SK-N-SH (cell line): ENCODE data around the gene TIMP2. TPM values are rescaled to one million over a fixed set of nuclear protein-coding genes. Genes with fewer than 3 reads are reported as not detected.

Experiments used
- CTCF ChIA-PET: fragments of 300-600, 350-600 bp; formaldehyde crosslinking; extraction: SDS; loops from one replicate; lab custom pipeline; 2021; lab: Yijun Ruan, JAX
- POLR2A ChIA-PET: fragments of 350-600 bp; sonication (Branson Sonifier 250); formaldehyde crosslinking; extraction: SDS; loops from one replicate; lab custom pipeline; 2020; ENCODE audit warnings: antibody characterized with exemption, inconsistent platforms; lab: Yijun Ruan, JAX
- DNase-seq: peaks from one replicate; pipeline ENCODE4 v3.0.0; 2012
- H2AFZ ChIP-seq: fragments of 200-600 bp; sonication (generic); 2 replicates; pipeline ENCODE4 v1.8.1; 2016; ENCODE audit warnings: antibody characterized with exemption, mild to moderate bottlenecking, low read depth
- H3F3A ChIP-seq: fragments of 200-600 bp; sonication (generic); replicated peaks from 2 replicates; pipeline ENCODE3; 2016; ENCODE audit warnings: antibody characterized with exemption, mild to moderate bottlenecking; ENCODE audit not compliant: insufficient read depth
- H3K27ac ChIP-seq, 2 experiments: fragments of 200-500 bp in 1 of 2; fragments of 200-600 bp in 1 of 2; sonication (Bioruptor generic) in 1 of 2; sonication (generic), shearing (Covaris generic) in 1 of 2; 2 replicates each; pipeline versions ENCODE4 v1.5.1 to v1.6.1; 2014 to 2016; ENCODE audit warnings: low read depth in 2 of 2, inconsistent platforms in 1 of 2, low read length in 1 of 2, mild to moderate bottlenecking in 1 of 2, mixed read lengths in 1 of 2
- H3K27me3 ChIP-seq: fragments of 200-600 bp; sonication (generic), shearing (Covaris generic); 2 replicates; pipeline ENCODE4 v1.6.1; 2016; ENCODE audit warnings: mixed run types; ENCODE audit not compliant: insufficient read depth
- H3K36me3 ChIP-seq, 2 experiments: fragments of 200-500 bp in 1 of 2; fragments of 200-600 bp in 1 of 2; sonication (Bioruptor generic) in 1 of 2; sonication (generic) in 1 of 2; replicated peaks in 1 of 2; 2 replicates each; pipeline versions ENCODE3 to v1.5.1; 2014 to 2016; ENCODE audit warnings: low read length in 1 of 2, mild to moderate bottlenecking in 1 of 2; ENCODE audit not compliant: insufficient read depth in 2 of 2, control insufficient read depth in 1 of 2
- H3K4me1 ChIP-seq, 2 experiments: fragments of 200-500 bp in 1 of 2; fragments of 200-600 bp in 1 of 2; sonication (Bioruptor generic) in 1 of 2; sonication (generic), shearing (Covaris generic) in 1 of 2; 2 replicates each; pipeline versions ENCODE4 v1.5.1 to v1.6.1; 2014 to 2016; ENCODE audit warnings: low read depth in 1 of 2, low read length in 1 of 2, mixed run types in 1 of 2; ENCODE audit not compliant: insufficient read depth in 2 of 2, control insufficient read depth in 1 of 2
- H3K4me2 ChIP-seq: fragments of 200-600 bp; sonication (generic), shearing (Covaris generic); 2 replicates; pipeline ENCODE4 v1.6.1; 2017; ENCODE audit warnings: mixed run types
- H3K4me3 ChIP-seq, 2 experiments: fragments of 200-500 bp in 1 of 2; fragments of 200-600 bp in 1 of 2; sonication (Bioruptor generic) in 1 of 2; sonication (generic), shearing (Covaris generic) in 1 of 2; 2 replicates each; pipeline versions ENCODE4 v1.5.1 to v1.8.1; 2014 to 2016; ENCODE audit warnings: low read depth in 2 of 2, inconsistent platforms in 1 of 2, low read length in 1 of 2, mild to moderate bottlenecking in 1 of 2, mixed read lengths in 1 of 2, moderate library complexity in 1 of 2
- H3K79me2 ChIP-seq: fragments of 200-600 bp; sonication (generic); 2 replicates; pipeline ENCODE4 v1.8.1; 2017; ENCODE audit warnings: mild to moderate bottlenecking; ENCODE audit not compliant: insufficient read depth
- H3K9ac ChIP-seq: fragments of 200-600 bp; sonication (generic); 2 replicates; pipeline ENCODE4 v1.6.1; 2017; ENCODE audit warnings: mixed run types
- H3K9me2 ChIP-seq: fragments of 200-600 bp; sonication (generic); 2 replicates; pipeline ENCODE4 v1.6.1; 2017; ENCODE audit warnings: mixed run types
- H3K9me3 ChIP-seq: fragments of 200-600 bp; sonication (generic); 2 replicates; pipeline ENCODE4 v1.6.1; 2017; ENCODE audit warnings: mixed run types, mild to moderate bottlenecking, moderate library complexity
- H4K20me1 ChIP-seq: fragments of 200-600 bp; sonication (generic); 2 replicates; pipeline ENCODE4 v1.6.1; 2017; ENCODE audit warnings: mild to moderate bottlenecking, mixed run types; ENCODE audit not compliant: insufficient read depth
- EP300 ChIP-seq, 2 experiments: IDR thresholded peaks; 2 replicates each; pipeline versions ENCODE4 v1.4.0 to v1.6.1; 2012; ENCODE audit warnings: borderline replicate concordance in 1 of 2, low read depth in 1 of 2, low read length in 1 of 2
- FOSL2 ChIP-seq: IDR thresholded peaks from 2 replicates; pipeline ENCODE4 v1.4.0; 2012; ENCODE audit warnings: low read depth, mild to moderate bottlenecking, moderate library complexity, borderline replicate concordance
- FOXJ3 ChIP-seq: sonication (generic); formaldehyde crosslinking; IDR thresholded peaks from 2 replicates; pipeline ENCODE4 v1.5.1; 2020; ENCODE audit warnings: mild to moderate bottlenecking, missing genetic modification reagents
- FOXM1 ChIP-seq: IDR thresholded peaks from 2 replicates; pipeline ENCODE4 v1.4.0; 2012; ENCODE audit warnings: low read depth, mild to moderate bottlenecking
- GABPA ChIP-seq: IDR thresholded peaks from 2 replicates; pipeline ENCODE4 v1.4.0; 2012; ENCODE audit warnings: low read depth, mild to moderate bottlenecking
- GATA2 ChIP-seq: sonication (generic); formaldehyde crosslinking; IDR thresholded peaks from 2 replicates; pipeline ENCODE4 v1.5.0; 2020; ENCODE audit warnings: mild to moderate bottlenecking, missing genetic modification reagents
- IRF3 ChIP-seq: fragments of 150-350 bp; IDR thresholded peaks from 2 replicates; pipeline ENCODE4 v1.6.1; 2016; ENCODE audit warnings: mild to moderate bottlenecking, low read depth, low read length
- JUND ChIP-seq: IDR thresholded peaks from 2 replicates; pipeline ENCODE4 v1.4.0; 2012
- MEF2A ChIP-seq: IDR thresholded peaks from 2 replicates; pipeline ENCODE4 v1.4.0; 2012; ENCODE audit warnings: low read depth, borderline replicate concordance
- NFIC ChIP-seq: IDR thresholded peaks from 2 replicates; pipeline ENCODE4 v1.4.0; 2012; ENCODE audit warnings: borderline replicate concordance
- POLR2AphosphoS5 ChIP-seq: IDR thresholded peaks from 2 replicates; pipeline ENCODE4 v1.6.1; 2012; ENCODE audit warnings: low read depth, low read length
- RAD21 ChIP-seq: IDR thresholded peaks from 2 replicates; pipeline ENCODE4 v1.6.1; 2012; ENCODE audit warnings: mild to moderate bottlenecking, low read length
- RCOR1 ChIP-seq: fragments of 150-350 bp; IDR thresholded peaks from 2 replicates; pipeline ENCODE4 v1.6.1; 2017; ENCODE audit warnings: antibody characterized with exemption, low read length
- RXRA ChIP-seq: IDR thresholded peaks from 2 replicates; pipeline ENCODE4 v1.4.0; 2012; ENCODE audit warnings: low read depth, mild to moderate bottlenecking, borderline replicate concordance
- SMC3 ChIP-seq: IDR thresholded peaks from 2 replicates; pipeline ENCODE4 v1.6.1; 2012; ENCODE audit warnings: low read depth, low read length, improper control_type of control experiment
- TCF12 ChIP-seq: IDR thresholded peaks from 2 replicates; pipeline ENCODE4 v1.4.0; 2012
- TEAD4 ChIP-seq: IDR thresholded peaks from 2 replicates; pipeline ENCODE4 v1.4.0; 2012; ENCODE audit warnings: mild to moderate bottlenecking, borderline replicate concordance; ENCODE audit not compliant: insufficient read depth
- YY1 ChIP-seq: IDR thresholded peaks from 2 replicates; pipeline ENCODE4 v1.4.0; 2012; ENCODE audit warnings: low read depth, mild to moderate bottlenecking
- WGBS: methylation state at CpG from one replicate; pipeline ENCODE4 v1.1.6; 2017; ENCODE audit warnings: low lambda C conversion rate; 5-methylcytosine and 5-hydroxymethylcytosine counted together
- polyA plus RNA-seq, 3 experiments: library from polyadenylated mRNA; depleted of rRNA; stranded (reverse); fragments of >200 nt; gene quantifications; 2 replicates each; pipeline ENCODE4 v1.2.3, GENCODE V29; 2012
- TF ChIP-seq, protein P1 (sequence below): IDR thresholded peaks from 2 replicates; pipeline ENCODE4 v1.4.0; 2012; ENCODE audit warnings: low read depth, borderline replicate concordance
- TF ChIP-seq, protein P2 (sequence below): fragments of 150-350 bp; IDR thresholded peaks from 2 replicates; pipeline ENCODE4 v1.6.1; 2017; ENCODE audit warnings: antibody characterized with exemption, low read length, low read depth, borderline replicate concordance

TIMP2 gene
- polyA plus RNA-seq, 1 of the 3 experiments (the other 2 are of a cell fraction), result 441 TPM

GRCh38 chr17:78905116-78905515 is 20.1 kb downstream of the TIMP2 start:
- CTCF ChIA-PET, result interaction anchor here (0.6 to 1.8 kb wide), 4 partner anchors 10 to 141 kb away, joined by 3 to 6 read pairs (median 4); no protein-coding TSS in a partner anchor
- H3K79me2 ChIP-seq, result peaks cover 100% of the 10 kb centered on the region
- peaks cover 0 to 19% of the 10 kb centered on the region in 2 experiments; a peak in 1 of 4 replicates for H3K4me1 ChIP-seq
- no peak overlapping the region for H3K4me3 ChIP-seq
- POLR2A ChIA-PET, result no interaction called here
- H3K4me2 ChIP-seq, result no peak overlapping the region
- peaks cover 14 to 25% of the 10 kb centered on the region in 2 experiments for H3K36me3 ChIP-seq
- H3K27me3 ChIP-seq, result no peaks in the 10 kb centered on the region
- peaks cover 100% of the 10 kb centered on the region for H4K20me1 ChIP-seq
- H3F3A ChIP-seq, result peaks cover 9% of the 10 kb centered on the region
- H2AFZ ChIP-seq, result no peak overlapping the region
- H3K9ac ChIP-seq, result no peak overlapping the region
- H3K9me3 ChIP-seq, result no peaks in the 10 kb centered on the region
- no peak overlapping the region; a peak in 1 of 4 replicates for H3K27ac ChIP-seq
- no peak for DNase-seq
- TF ChIP-seq GABPA (no peak), SMC3 (no peak), FOXJ3 (CRISPR knock-in tag) (no peak), RCOR1 (no peak), JUND (no peak), YY1 (no peak), RAD21 (no peak), IRF3 (no peak), TEAD4 (no peak), FOSL2 (no peak), POLR2AphosphoS5 (no peak), TCF12 (no peak), NFIC (no peak), RXRA (no peak), GATA2 (no peak), EP300 (IDR thresholded peaks at IDR 0.05; ENCODE audit: borderline replicate concordance in 1 of 2, low read depth in 1 of 2, low read length in 1 of 2) (no peak), FOXM1 (no peak), MEF2A (no peak)
- TF ChIP-seq, protein P1, sequence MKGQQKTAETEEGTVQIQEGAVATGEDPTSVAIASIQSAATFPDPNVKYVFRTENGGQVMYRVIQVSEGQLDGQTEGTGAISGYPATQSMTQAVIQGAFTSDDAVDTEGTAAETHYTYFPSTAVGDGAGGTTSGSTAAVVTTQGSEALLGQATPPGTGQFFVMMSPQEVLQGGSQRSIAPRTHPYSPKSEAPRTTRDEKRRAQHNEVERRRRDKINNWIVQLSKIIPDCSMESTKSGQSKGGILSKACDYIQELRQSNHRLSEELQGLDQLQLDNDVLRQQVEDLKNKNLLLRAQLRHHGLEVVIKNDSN, result no peak
- TF ChIP-seq, protein P2, sequence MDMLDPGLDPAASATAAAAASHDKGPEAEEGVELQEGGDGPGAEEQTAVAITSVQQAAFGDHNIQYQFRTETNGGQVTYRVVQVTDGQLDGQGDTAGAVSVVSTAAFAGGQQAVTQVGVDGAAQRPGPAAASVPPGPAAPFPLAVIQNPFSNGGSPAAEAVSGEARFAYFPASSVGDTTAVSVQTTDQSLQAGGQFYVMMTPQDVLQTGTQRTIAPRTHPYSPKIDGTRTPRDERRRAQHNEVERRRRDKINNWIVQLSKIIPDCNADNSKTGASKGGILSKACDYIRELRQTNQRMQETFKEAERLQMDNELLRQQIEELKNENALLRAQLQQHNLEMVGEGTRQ, result no peak
- H3K9me2 ChIP-seq, result no peaks in the 10 kb centered on the region
- 91% methylated on average over 6 of the region's 6 CpGs for WGBS
